Caco-2 (cell line): ENCODE data around the gene NMNAT2. TPM values are rescaled to one million over a fixed set of nuclear protein-coding genes. Genes with fewer than 3 reads are reported as not detected.

Experiments
- BruUV-seq: library from RNA; stranded (reverse); fragments of 400-500 nt; replicated peaks from 2 replicates; lab custom pipeline; 2021; lab: Mats Ljungman, UMichigan
- CTCF ChIA-PET: fragments of 300-600 bp; sonication (Branson Sonifier 250); formaldehyde crosslinking; loops from one replicate; lab custom pipeline; 2022; ENCODE audit warnings: antibody characterized with exemption; lab: Charles Lee
- POLR2A ChIA-PET: fragments of 300-600 bp; sonication (Branson Sonifier 250); formaldehyde crosslinking; loops from one replicate; lab custom pipeline; 2022; ENCODE audit warnings: antibody characterized with exemption; lab: Charles Lee
- DNase-seq, 2 experiments: peaks; one replicate each; pipeline versions ENCODE4 v3.0.0 to v3.0.0-alpha.2; 2020 to 2022
- H3K27me3 ChIP-seq: replicated peaks from 2 replicates; pipeline ENCODE4 v1.6.0; 2011; ENCODE audit warnings: low read length; ENCODE audit not compliant: control insufficient read depth, insufficient read depth
- H3K36me3 ChIP-seq: 2 replicates; pipeline ENCODE4 v1.5.1; 2011; ENCODE audit warnings: low read length; ENCODE audit not compliant: control insufficient read depth, insufficient read depth
- H3K4me1 ChIP-seq: fragments of 250-450 bp; sonication (Bioruptor Pico); 2 replicates; pipeline ENCODE4 v1.5.1; 2020; ENCODE audit warnings: mild to moderate bottlenecking
- H3K4me3 ChIP-seq: 2 replicates; pipeline ENCODE4 v1.5.1; 2011; ENCODE audit warnings: low read depth, mild to moderate bottlenecking, control low read depth, low read length
- H3K9me3 ChIP-seq: fragments of 250-450 bp; sonication (Bioruptor Pico); 2 replicates; pipeline ENCODE4 v1.5.1; 2020; ENCODE audit warnings: mild to moderate bottlenecking, moderate library complexity
- H3K27ac Mint-ChIP-seq: one replicate; pipeline ENCODE4 v1.8.0; 2022; ENCODE audit warnings: mixed read lengths; ENCODE audit not compliant: unreplicated experiment
- H3K27me3 Mint-ChIP-seq: one replicate; pipeline ENCODE4 v1.8.0; 2022; ENCODE audit warnings: mixed read lengths; ENCODE audit not compliant: insufficient read depth, unreplicated experiment
- H3K36me3 Mint-ChIP-seq: one replicate; pipeline ENCODE4 v1.8.0; 2022; ENCODE audit warnings: mild to moderate bottlenecking, mixed read lengths; ENCODE audit not compliant: insufficient read depth, unreplicated experiment
- H3K4me1 Mint-ChIP-seq: one replicate; pipeline ENCODE4 v1.8.0; 2022; ENCODE audit warnings: low read depth, mixed read lengths; ENCODE audit not compliant: unreplicated experiment
- H3K4me3 Mint-ChIP-seq: one replicate; pipeline ENCODE4 v1.8.0; 2022; ENCODE audit warnings: mild to moderate bottlenecking, moderate library complexity, mixed read lengths; ENCODE audit not compliant: unreplicated experiment
- H3K9me3 Mint-ChIP-seq: one replicate; pipeline ENCODE4 v1.8.0; 2022; ENCODE audit warnings: mixed read lengths; ENCODE audit not compliant: unreplicated experiment
- CTCF ChIP-seq, 2 experiments: fragments of 200-600 bp in 1 of 2; IDR thresholded peaks; 1 replicate in 1 of 2; 2 replicates in 1 of 2; pipeline versions ENCODE4 v1.5.1 to v1.8.0; 2011 to 2022; ENCODE audit warnings: antibody characterized with exemption in 1 of 2, control low read depth in 1 of 2, inconsistent platforms in 1 of 2, low read depth in 1 of 2, low read length in 1 of 2, mild to moderate bottlenecking in 1 of 2, moderate library complexity in 1 of 2; ENCODE audit not compliant: insufficient read depth in 1 of 2, severe bottlenecking in 1 of 2, unreplicated experiment in 1 of 2
- intact Hi-C: fragments of 100-400 bp; cut with micrococcal nuclease; formaldehyde crosslinking; loops from one replicate; pipeline ENCODE4 v1.10.0; 2022; ENCODE audit not compliant: unreplicated experiment
- total RNA-seq: library from RNA; stranded (reverse); gene quantifications from 2 replicates; pipeline ENCODE4 v1.2.3, GENCODE V29; 2022

The NMNAT2 gene
- total RNA-seq, 1 experiment from 2014 or later = 16.4 TPM

- intact Hi-C loops = loop anchor here (1.0 to 2.0 kb wide), 8 partner anchors 32 to 259 kb away; partner anchors contain the start of genes LAMC1 and LAMC2
- Mint-ChIP-seq H3K4me3 (no peak overlapping the region), H3K4me1 (peaks cover 21% of the 10 kb centered on the region), H3K27me3 (no peaks in the 10 kb centered on the region), H3K9me3 (no peaks in the 10 kb centered on the region), H3K36me3 (peaks cover 26% of the 10 kb centered on the region), H3K27ac (no peak overlapping the region)
- POLR2A ChIA-PET = interaction anchor here (0.9 kb wide), 1 partner anchor 265 kb away, joined by 3 read pairs; no protein-coding TSS in a partner anchor
- peaks cover 2% of the 10 kb centered on the region; the same call in 1 of the 2 replicates for H3K36me3 ChIP-seq
- no TSS peak for BruUV-seq
- peak; percentile 68 to 71 for DNase-seq
- H3K9me3 ChIP-seq = no peaks in the 10 kb centered on the region
- H3K27me3 ChIP-seq = no peaks in the 10 kb centered on the region
- peaks cover 51% of the 10 kb centered on the region for H3K4me1 ChIP-seq
- no peak overlapping the region for H3K4me3 ChIP-seq
- CTCF ChIA-PET = interaction anchor here (0.8 to 2.3 kb wide), 5 partner anchors 10 to 265 kb away, joined by 3 to 19 read pairs (median 4); no protein-coding TSS in a partner anchor
- peak; percentile 61 to 68 for TF ChIP-seq CTCF (IDR thresholded peaks at IDR 0.05; ENCODE audit: insufficient read depth in 1 of 2, low read depth in 1 of 2, low read length in 1 of 2, severe bottlenecking in 1 of 2, unreplicated experiment in 1 of 2)
Observed at GRCh38 chr1:183227422-183228346, 190.5 kb downstream of the NMNAT2 start.

GRCh38 chr1:183226963-183227362, 191.2 kb downstream of the NMNAT2 start:
- TF ChIP-seq CTCF (IDR thresholded peaks at IDR 0.05; ENCODE audit: insufficient read depth in 1 of 2, low read depth in 1 of 2, low read length in 1 of 2, severe bottlenecking in 1 of 2, unreplicated experiment in 1 of 2) = no peak
- no peaks in the 10 kb centered on the region for H3K9me3 Mint-ChIP-seq
- no peak overlapping the region for H3K4me3 Mint-ChIP-seq
- intact Hi-C loops = no loop called here
- no peaks in the 10 kb centered on the region for H3K27me3 Mint-ChIP-seq
- H3K36me3 Mint-ChIP-seq = peaks cover 20% of the 10 kb centered on the region
- Histone ChIP-seq H3K36me3 (no peaks in the 10 kb centered on the region), H3K9me3 (no peaks in the 10 kb centered on the region), H3K4me3 (no peak overlapping the region), H3K27me3 (no peaks in the 10 kb centered on the region), H3K4me1 (peaks cover 49% of the 10 kb centered on the region)
- no TSS peak for BruUV-seq
- no peak overlapping the region for H3K27ac Mint-ChIP-seq
- DNase-seq = no peak
- ChIA-PET POLR2A (no interaction called here), CTCF (interaction anchor here (1.3 to 2.3 kb wide), 2 partner anchors 11 to 264 kb away, joined by 4 to 19 read pairs; no protein-coding TSS in a partner anchor)
- peaks cover 21% of the 10 kb centered on the region for H3K4me1 Mint-ChIP-seq

- CTCF ChIA-PET = no interaction called here
- no peaks in the 10 kb centered on the region for H3K9me3 ChIP-seq
- DNase-seq = no peak
- H3K9me3 Mint-ChIP-seq = no peaks in the 10 kb centered on the region
- no peak overlapping the region for H3K27ac Mint-ChIP-seq
- H3K4me3 Mint-ChIP-seq = no peak overlapping the region
- no peak overlapping the region for H3K4me3 ChIP-seq
- peaks cover 21% of the 10 kb centered on the region for H3K4me1 Mint-ChIP-seq
- POLR2A ChIA-PET = no interaction called here
- H3K36me3 Mint-ChIP-seq = peaks cover 18% of the 10 kb centered on the region
- BruUV-seq = no TSS peak
- H3K4me1 ChIP-seq = peaks cover 43% of the 10 kb centered on the region
- no peak for TF ChIP-seq CTCF (IDR thresholded peaks at IDR 0.05; ENCODE audit: insufficient read depth in 1 of 2, low read depth in 1 of 2, low read length in 1 of 2, severe bottlenecking in 1 of 2, unreplicated experiment in 1 of 2)
- H3K36me3 ChIP-seq = no peaks in the 10 kb centered on the region
- no peaks in the 10 kb centered on the region for H3K27me3 Mint-ChIP-seq
- H3K27me3 ChIP-seq = no peaks in the 10 kb centered on the region
- intact Hi-C loops = no loop called here
Observed at GRCh38 chr1:183226361-183226760, 191.8 kb downstream of the NMNAT2 start.
